IPS DF 4.7 (cell line): ENCODE measurements around the gene RHCG.

Experiments used
- DNase-seq: peaks from one replicate; pipeline ENCODE4 v3.0.0-alpha.2; 2013; ENCODE audit warnings: low spot score; ENCODE audit errors: extremely low read depth

RHCG gene

GRCh38 chr15:89504166-89504565, 7.8 kb upstream of the RHCG start:
- no peak for DNase-seq

GRCh38 chr15:89502867-89503595, 6.6 kb upstream of the RHCG start:
- DNase-seq: no peak

- no peak for DNase-seq
Observed at GRCh38 chr15:89501646-89502045, 5.3 kb upstream of the RHCG start.

- no peak for DNase-seq
Observed at GRCh38 chr15:89500397-89501270, 4.3 kb upstream of the RHCG start.

- DNase-seq: no peak
Observed at GRCh38 chr15:89499156-89499555, 2.8 kb upstream of the RHCG start.

GRCh38 chr15:89498574-89498906, 2.2 kb upstream of the RHCG start:
- no peak for DNase-seq

GRCh38 chr15:89497231-89497630, 848 bp upstream of the RHCG start:
- DNase-seq: no peak

- DNase-seq: no peak
Observed at GRCh38 chr15:89495638-89496145, 691 bp downstream of the RHCG start.

- DNase-seq: no peak
Observed at GRCh38 chr15:89494941-89495637, 1.3 kb downstream of the RHCG start.

- DNase-seq: no peak
Observed at GRCh38 chr15:89494031-89494430, 2.4 kb downstream of the RHCG start.

- DNase-seq: no peak
Observed at GRCh38 chr15:89492934-89493631, 3.3 kb downstream of the RHCG start.

- no peak for DNase-seq
Observed at GRCh38 chr15:89492111-89492641, 4.2 kb downstream of the RHCG start.

GRCh38 chr15:89490814-89491315, 5.5 kb downstream of the RHCG start:
- no peak for DNase-seq

- no peak for DNase-seq
Observed at GRCh38 chr15:89490081-89490813, 6.1 kb downstream of the RHCG start.

GRCh38 chr15:89489376-89489775, 7.0 kb downstream of the RHCG start:
- no peak for DNase-seq

GRCh38 chr15:89487791-89488190, 8.6 kb downstream of the RHCG start:
- no peak for DNase-seq

- no peak for DNase-seq
Observed at GRCh38 chr15:89486726-89487050, 9.7 kb downstream of the RHCG start.

- DNase-seq: no peak
Observed at GRCh38 chr15:89483079-89483478, 13.3 kb downstream of the RHCG start.

- no peak for DNase-seq
Observed at GRCh38 chr15:89482139-89482538, 14.2 kb downstream of the RHCG start.

- no peak for DNase-seq
Observed at GRCh38 chr15:89480505-89480904, 15.9 kb downstream of the RHCG start.
